Esophagus squamous epithelium (tissue), 5 donors: ENCODE data around the gene SHF. TPM values are rescaled to one million over a fixed set of nuclear protein-coding genes. Genes with fewer than 3 reads are reported as not detected.

Experiments used
- DNase-seq: peaks from one replicate; lab custom pipeline; 2025; lab: John Stamatoyannopoulos, UW
- H3K27ac ChIP-seq, 4 donors: fragments of 200-600 bp; sonication (generic); one replicate each; pipeline ENCODE4 v1.5.1; 2016 to 2019; ENCODE audit warnings: mild to moderate bottlenecking in 1 of 4
- H3K27me3 ChIP-seq, 4 donors: fragments of 200-600 bp; sonication (generic); 1 replicate in 3 of 4; 2 replicates in 1 of 4; pipeline versions ENCODE4 v1.5.1 to v1.6.0; 2017 to 2021; ENCODE audit warnings: antibody characterized with exemption in 1 of 4
- H3K36me3 ChIP-seq, 3 donors: fragments of 200-600 bp; sonication (generic); one replicate each; pipeline ENCODE4 v1.5.1; 2016 to 2019
- H3K4me1 ChIP-seq, 3 donors: fragments of 200-600 bp; sonication (generic); one replicate each; pipeline ENCODE4 v1.5.1; 2017 to 2019
- H3K4me3 ChIP-seq, 4 donors: fragments of 200-600 bp; sonication (generic); 1 replicate in 3 of 4; 2 replicates in 1 of 4; pipeline ENCODE4 v1.5.1; 2016 to 2019; ENCODE audit warnings: mild to moderate bottlenecking in 2 of 4, moderate library complexity in 1 of 4
- H3K9me3 ChIP-seq, 3 donors: fragments of 200-600 bp; sonication (generic); one replicate each; pipeline ENCODE4 v1.5.1; 2016 to 2019
- CTCF ChIP-seq, 6 experiments: fragments of 450-650 bp in 4 of 6; fragments of 200-600 bp in 2 of 6; sonication (generic) in 2 of 6; IDR thresholded peaks; one replicate each; pipeline ENCODE4 v1.5.1; 2016 to 2019; ENCODE audit warnings: antibody characterized with exemption in 6 of 6, mild to moderate bottlenecking in 4 of 6, moderate library complexity in 4 of 6
- POLR2A ChIP-seq, 4 donors: fragments of 450-650 bp; IDR thresholded peaks; one replicate each; pipeline ENCODE4 v1.6.1; 2017; ENCODE audit warnings: antibody characterized with exemption in 4 of 4, mild to moderate bottlenecking in 4 of 4, moderate library complexity in 3 of 4
- WGBS, 2 donors: methylation state at CpG; one replicate each; pipeline ENCODE4 v1.1.5; 2018; 5-methylcytosine and 5-hydroxymethylcytosine counted together
- intact Hi-C: fragments of 100-400 bp; cut with DNase I; formaldehyde crosslinking; loops from one replicate; pipeline ENCODE4 v1.15.0; 2022
- total RNA-seq, 4 donors: library from RNA; depleted of rRNA; stranded (reverse); fragments of >200 nt; gene quantifications; one replicate each; pipeline ENCODE4 v1.1.0, GENCODE V29; 2016
- donor health status: DM: yes; HTN: yes; CAD: no.

SHF gene
- total RNA-seq, 4 donors from 2014 or later, result 1.9 to 12.0 (median 5.7) TPM

GRCh38 chr15:45231132-45231531 lies 43.4 kb upstream of the SHF start:
- 67 to 75% methylated on average over 2 to 3 of the region's 3 CpGs for WGBS, 2 donors
- Histone ChIP-seq H3K4me3 (no peak overlapping the region), H3K4me1 (no peaks in the 10 kb centered on the region), H3K36me3 (no peaks in the 10 kb centered on the region), H3K27me3 (no peaks in the 10 kb centered on the region), H3K9me3 (peaks cover 0 to 22% (median 0%) of the 10 kb centered on the region in 3 donors), H3K27ac (no peak overlapping the region)
- TF ChIP-seq CTCF (IDR thresholded peaks at IDR 0.05), result no peak
- TF ChIP-seq POLR2A (IDR thresholded peaks at IDR 0.05), result no peak
- intact Hi-C loops, result no loop called here
- no peak for DNase-seq

GRCh38 chr15:45230245-45230965 lies 42.6 kb upstream of the SHF start:
- intact Hi-C loops, result no loop called here
- no peak for TF ChIP-seq CTCF (IDR thresholded peaks at IDR 0.05)
- no peak for TF ChIP-seq POLR2A (IDR thresholded peaks at IDR 0.05)
- no peak overlapping the region for H3K4me3 ChIP-seq
- peaks cover 0 to 15% (median 0%) of the 10 kb centered on the region in 3 donors for H3K9me3 ChIP-seq
- no peaks in the 10 kb centered on the region for H3K27me3 ChIP-seq
- DNase-seq, result no peak
- 0% methylated on average over 1 of the region's 1 CpG for WGBS, 2 donors
- no peaks in the 10 kb centered on the region for H3K4me1 ChIP-seq
- H3K36me3 ChIP-seq, result no peaks in the 10 kb centered on the region
- no peak overlapping the region for H3K27ac ChIP-seq

- intact Hi-C loops, result no loop called here
Measured at GRCh38 chr15:45228931-45229330, 41.2 kb upstream of the SHF start.

GRCh38 chr15:45225506-45226273 lies 37.9 kb upstream of the SHF start:
- intact Hi-C loops, result no loop called here
- no peaks in the 10 kb centered on the region for H3K9me3 ChIP-seq
- 71 to 76% methylated on average over 8 of the region's 11 CpGs for WGBS, 2 donors
- no peaks in the 10 kb centered on the region for H3K36me3 ChIP-seq
- no peak overlapping the region for H3K4me3 ChIP-seq
- H3K4me1 ChIP-seq, result no peaks in the 10 kb centered on the region
- no peak for DNase-seq
- H3K27ac ChIP-seq, result no peak overlapping the region
- peaks cover 0 to 31% (median 0%) of the 10 kb centered on the region in 4 donors for H3K27me3 ChIP-seq
- no peak for TF ChIP-seq POLR2A (IDR thresholded peaks at IDR 0.05)
- no peak for TF ChIP-seq CTCF (IDR thresholded peaks at IDR 0.05)

More at GRCh38 chr15:45228931-45229330, 41.2 kb upstream of the SHF start:
- no peak for TF ChIP-seq POLR2A (IDR thresholded peaks at IDR 0.05)
- no peak for TF ChIP-seq CTCF (IDR thresholded peaks at IDR 0.05)
- Histone ChIP-seq H3K4me3 (no peak overlapping the region), H3K27ac (peak overlapping the region in 2 of 4 donors; percentile 18 to 71), H3K9me3 (no peaks in the 10 kb centered on the region), H3K27me3 (peaks cover 0 to 7% (median 0%) of the 10 kb centered on the region in 4 donors), H3K36me3 (no peaks in the 10 kb centered on the region), H3K4me1 (no peaks in the 10 kb centered on the region)
- DNase-seq, result no peak
- whole genome bisulfite sequencing, 2 donors, result 53 to 67% methylated on average over 5 of the region's 5 CpGs
